Measurements from ENCODE around the gene PTGR2. TPM values are rescaled to one million over a fixed set of nuclear protein-coding genes. Genes with fewer than 3 reads are reported as not detected.
"Not testable (repeated sequence)": the region's sequence is repeated elsewhere in the genome, so short reads cannot be mapped to it uniquely, and the experiment has no call there.

The PTGR2 gene
- total RNA-seq, 2 donors from 2014 or later: 7.7 to 21.5 TPM

DNA sequence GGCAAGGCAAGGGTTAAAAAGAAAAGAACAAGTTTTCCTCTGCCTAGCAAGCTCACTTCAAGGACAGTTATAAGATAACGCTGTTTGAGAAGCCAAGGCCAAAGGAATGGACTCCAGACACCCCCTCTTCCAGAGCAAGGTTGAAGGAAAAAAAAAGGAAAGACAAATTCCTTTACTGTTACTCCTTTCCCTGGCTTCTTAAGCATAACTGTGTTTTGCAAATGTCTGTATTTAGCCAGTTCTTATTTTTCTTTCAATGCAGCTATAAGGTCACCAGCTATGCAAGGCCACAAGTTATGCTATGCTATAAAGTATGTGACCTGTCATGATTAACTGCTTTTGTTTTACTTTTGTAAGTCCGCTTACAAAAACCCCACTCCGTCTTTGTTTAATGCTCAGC, 61.6 kb downstream of the PTGR2 start:
- DNase-seq: no peak
- Mint-ChIP-seq H3K4me1 (no peaks in the 10 kb centered on the region), H3K4me3 (no peak overlapping the region), H3K36me3 (ENCODE audit: low read depth) (peaks cover 59% of the 10 kb centered on the region), H3K27ac (no peak overlapping the region), H3K27me3 (ENCODE audit: insufficient read depth) (no peaks in the 10 kb centered on the region), H3K9me3 (no peaks in the 10 kb centered on the region)
- no peak overlapping the region for H3K9ac ChIP-seq (ENCODE audit: extremely low read depth, low read length, poor library complexity, severe bottlenecking)
- 89 to 92% methylated on average over 2 to 3 of the region's 3 CpGs for WGBS, 2 experiments (ENCODE audit: insufficient coverage in 1 of 2, insufficient read length in 1 of 2)
- no peak overlapping the region for H3K27ac ChIP-seq (ENCODE audit: low read depth, low read length)
- H3K9me3 ChIP-seq (ENCODE audit: control insufficient read depth, low read length): peaks cover 6% of the 10 kb centered on the region
- TF ChIP-seq, protein P1, sequence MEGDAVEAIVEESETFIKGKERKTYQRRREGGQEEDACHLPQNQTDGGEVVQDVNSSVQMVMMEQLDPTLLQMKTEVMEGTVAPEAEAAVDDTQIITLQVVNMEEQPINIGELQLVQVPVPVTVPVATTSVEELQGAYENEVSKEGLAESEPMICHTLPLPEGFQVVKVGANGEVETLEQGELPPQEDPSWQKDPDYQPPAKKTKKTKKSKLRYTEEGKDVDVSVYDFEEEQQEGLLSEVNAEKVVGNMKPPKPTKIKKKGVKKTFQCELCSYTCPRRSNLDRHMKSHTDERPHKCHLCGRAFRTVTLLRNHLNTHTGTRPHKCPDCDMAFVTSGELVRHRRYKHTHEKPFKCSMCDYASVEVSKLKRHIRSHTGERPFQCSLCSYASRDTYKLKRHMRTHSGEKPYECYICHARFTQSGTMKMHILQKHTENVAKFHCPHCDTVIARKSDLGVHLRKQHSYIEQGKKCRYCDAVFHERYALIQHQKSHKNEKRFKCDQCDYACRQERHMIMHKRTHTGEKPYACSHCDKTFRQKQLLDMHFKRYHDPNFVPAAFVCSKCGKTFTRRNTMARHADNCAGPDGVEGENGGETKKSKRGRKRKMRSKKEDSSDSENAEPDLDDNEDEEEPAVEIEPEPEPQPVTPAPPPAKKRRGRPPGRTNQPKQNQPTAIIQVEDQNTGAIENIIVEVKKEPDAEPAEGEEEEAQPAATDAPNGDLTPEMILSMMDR (conservative IDR thresholded peaks at IDR 0.05): no peak
- H3K36me3 ChIP-seq (ENCODE audit: control insufficient read depth, insufficient read depth, low read length): peaks cover 70% of the 10 kb centered on the region
- no peak overlapping the region for H3K4me3 ChIP-seq (ENCODE audit: low read length)
- H3K4me1 ChIP-seq (ENCODE audit: control insufficient read depth, insufficient read depth, low read length): no peaks in the 10 kb centered on the region
- H3K27me3 ChIP-seq (ENCODE audit: control insufficient read depth, insufficient read depth, low read length, poor library complexity, severe bottlenecking): no peaks in the 10 kb centered on the region

DNA sequence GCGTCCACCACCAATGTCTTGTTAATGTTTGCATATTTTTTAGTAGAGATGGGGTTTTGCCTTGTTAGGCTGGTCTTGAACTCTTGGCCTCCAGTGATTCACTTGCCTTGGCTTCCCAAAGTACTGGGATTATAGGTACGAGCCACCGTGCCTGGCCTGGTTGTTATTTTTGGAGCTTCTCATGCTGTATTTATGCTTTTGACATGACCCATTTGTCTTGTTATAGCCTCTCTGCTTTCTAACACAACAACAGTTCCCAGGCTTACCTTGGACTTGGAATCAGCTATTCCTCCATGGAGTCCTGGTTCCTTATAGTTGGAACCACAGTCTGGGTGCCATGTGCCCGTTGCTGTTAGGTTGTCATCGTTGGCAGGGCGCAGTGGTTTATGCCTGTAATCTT, 64.7 kb downstream of the PTGR2 start:
- peaks cover 57% of the 10 kb centered on the region for H3K36me3 Mint-ChIP-seq (ENCODE audit: low read depth)
- Histone ChIP-seq H3K36me3 (ENCODE audit: control insufficient read depth, insufficient read depth, low read length) (peaks cover 65% of the 10 kb centered on the region), H3K9me3 (ENCODE audit: control insufficient read depth, low read length) (peaks cover 6% of the 10 kb centered on the region), H3K4me1 (ENCODE audit: control insufficient read depth, insufficient read depth, low read length) (no peaks in the 10 kb centered on the region), H3K9ac (ENCODE audit: extremely low read depth, low read length, poor library complexity, severe bottlenecking) (no peak overlapping the region), H3K27ac (ENCODE audit: low read depth, low read length) (no peak overlapping the region), H3K27me3 (ENCODE audit: control insufficient read depth, insufficient read depth, low read length, poor library complexity, severe bottlenecking) (no peaks in the 10 kb centered on the region), H3K4me3 (ENCODE audit: low read length) (no peak overlapping the region)
- H3K9me3 Mint-ChIP-seq: no peaks in the 10 kb centered on the region
- no peak for DNase-seq
- H3K4me1 Mint-ChIP-seq: no peaks in the 10 kb centered on the region
- TF ChIP-seq, protein P1 (conservative IDR thresholded peaks at IDR 0.05): no peak
- 93 to 98% methylated on average over 5 to 6 of the region's 6 CpGs for WGBS, 2 experiments (ENCODE audit: insufficient coverage in 1 of 2, insufficient read length in 1 of 2)
- no peak overlapping the region for H3K4me3 Mint-ChIP-seq
- no peaks in the 10 kb centered on the region for H3K27me3 Mint-ChIP-seq (ENCODE audit: insufficient read depth)
- H3K27ac Mint-ChIP-seq: no peak overlapping the region

DNA sequence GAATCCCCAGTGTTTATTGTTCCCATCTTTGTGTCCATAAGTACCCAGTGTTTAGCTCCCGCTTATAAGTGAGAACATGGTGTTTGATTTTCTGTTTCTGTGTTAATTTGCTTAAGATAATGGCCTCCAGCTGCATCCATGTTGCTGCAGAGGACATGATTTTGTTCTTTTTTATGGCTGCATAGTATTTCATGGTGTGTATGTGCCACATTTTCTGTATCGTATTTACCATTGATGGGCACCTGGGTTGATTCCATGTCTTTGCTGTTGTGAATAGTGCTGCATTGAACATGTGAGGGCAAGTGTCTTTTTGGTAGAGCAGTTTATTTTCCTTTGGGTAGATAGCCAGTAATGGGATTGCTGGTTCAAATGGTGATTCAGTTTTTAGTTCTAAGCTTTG, 67.8 kb downstream of the PTGR2 start:
- H3K4me3 Mint-ChIP-seq: not testable (repeated sequence)

DNA sequence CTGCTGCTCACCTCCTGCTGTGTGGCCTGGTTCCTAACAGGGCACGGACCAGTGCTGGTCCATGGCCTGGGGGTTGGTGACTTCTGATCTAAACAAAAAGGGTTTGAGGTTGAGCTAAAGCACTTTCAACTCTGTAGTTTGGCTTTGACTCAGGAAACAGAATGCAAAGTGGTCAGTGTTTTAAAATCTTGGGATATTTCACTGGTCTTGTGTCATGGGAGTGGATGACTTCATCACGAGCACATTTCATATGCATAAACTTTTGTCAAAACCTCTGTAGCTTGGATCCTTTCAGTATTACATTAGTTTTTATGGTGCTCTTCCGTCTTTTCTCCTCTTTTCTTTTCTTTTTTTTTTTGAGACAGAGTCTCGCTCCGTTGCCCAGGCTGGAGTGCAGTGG, 72.7 kb downstream of the PTGR2 start:
- Mint-ChIP-seq H3K27ac (no peak overlapping the region), H3K9me3 (no peaks in the 10 kb centered on the region), H3K36me3 (ENCODE audit: low read depth) (peaks cover 77% of the 10 kb centered on the region), H3K4me3 (no peak overlapping the region), H3K27me3 (ENCODE audit: insufficient read depth) (no peaks in the 10 kb centered on the region), H3K4me1 (no peaks in the 10 kb centered on the region)
- Histone ChIP-seq H3K9ac (ENCODE audit: extremely low read depth, low read length, poor library complexity, severe bottlenecking) (no peak overlapping the region), H3K9me3 (ENCODE audit: control insufficient read depth, low read length) (no peaks in the 10 kb centered on the region), H3K4me1 (ENCODE audit: control insufficient read depth, insufficient read depth, low read length) (no peaks in the 10 kb centered on the region), H3K4me3 (ENCODE audit: low read length) (no peak overlapping the region), H3K36me3 (ENCODE audit: control insufficient read depth, insufficient read depth, low read length) (peaks cover 90% of the 10 kb centered on the region), H3K27ac (ENCODE audit: low read depth, low read length) (no peak overlapping the region), H3K27me3 (ENCODE audit: control insufficient read depth, insufficient read depth, low read length, poor library complexity, severe bottlenecking) (no peaks in the 10 kb centered on the region)
- TF ChIP-seq, protein P1 (conservative IDR thresholded peaks at IDR 0.05): no peak
- WGBS, 2 experiments (ENCODE audit: insufficient coverage in 1 of 2, insufficient read length in 1 of 2): 73 to 85% methylated on average over 4 to 5 of the region's 5 CpGs
- no peak for DNase-seq

More for the DNA sequence above, 67.8 kb downstream of the PTGR2 start:
- H3K4me1 Mint-ChIP-seq; H3K9me3 Mint-ChIP-seq; H3K27me3 Mint-ChIP-seq (ENCODE audit: insufficient read depth); H3K4me3 ChIP-seq (ENCODE audit: low read length); H3K27me3 ChIP-seq (ENCODE audit: control insufficient read depth, insufficient read depth, low read length, poor library complexity, severe bottlenecking); H3K9me3 ChIP-seq (ENCODE audit: control insufficient read depth, low read length); H3K4me1 ChIP-seq (ENCODE audit: control insufficient read depth, insufficient read depth, low read length); H3K9ac ChIP-seq (ENCODE audit: extremely low read depth, low read length, poor library complexity, severe bottlenecking); H3K27ac ChIP-seq (ENCODE audit: low read depth, low read length); H3K27ac Mint-ChIP-seq; DNase-seq: not testable (repeated sequence)
- peaks cover 69% of the 10 kb centered on the region for H3K36me3 ChIP-seq (ENCODE audit: control insufficient read depth, insufficient read depth, low read length)
- WGBS, 2 experiments (ENCODE audit: insufficient coverage in 1 of 2, insufficient read length in 1 of 2): 98 to 100% methylated on average over 2 of the region's 2 CpGs
- peaks cover 56% of the 10 kb centered on the region for H3K36me3 Mint-ChIP-seq (ENCODE audit: low read depth)

Measured in endodermal cell (in vitro differentiated cells).